ENCODE data around the gene LTV1. TPM values are rescaled to one million over a fixed set of nuclear protein-coding genes. Genes with fewer than 3 reads are reported as not detected.

LTV1 gene
- total RNA-seq, 6 donors from 2014 or later = 18.7 to 29.3 (median 21.5) TPM

DNA sequence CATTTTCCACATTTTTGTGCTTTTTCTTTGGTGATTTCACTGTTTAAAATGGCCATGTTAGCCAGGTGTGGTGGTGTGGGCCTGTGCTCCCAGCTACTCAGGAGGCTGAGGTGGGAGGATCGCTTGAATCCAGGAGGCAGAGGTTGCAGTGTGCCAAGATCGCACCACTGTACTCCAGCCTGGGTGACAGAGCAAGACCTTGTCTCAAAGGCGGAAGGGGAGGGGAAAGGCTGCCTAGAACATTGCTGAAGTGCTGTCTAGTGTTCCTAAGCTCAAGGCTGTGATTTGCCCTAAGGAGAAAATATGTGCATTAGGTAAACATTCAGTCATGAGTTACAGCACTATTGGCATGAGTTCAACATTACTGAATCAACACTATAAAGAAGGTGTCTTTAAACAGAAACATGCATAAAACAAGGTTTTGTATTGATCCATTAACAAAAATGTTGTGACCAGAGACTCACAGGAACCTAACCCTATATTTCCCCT lies 35.2 kb downstream of the LTV1 start:
- DNase-seq (no peak), ATAC-seq (ENCODE audit: low FRiP score in 2 of 2) (no peak)
- Histone ChIP-seq H3K27me3 (no peaks in the 10 kb centered on the region), H3K36me3 (no peaks in the 10 kb centered on the region), H3K4me3 (no peak overlapping the region), H3K9me3 (peaks cover 0 to 7% (median 0%) of the 10 kb centered on the region in 4 donors), H3K4me1 (no peaks in the 10 kb centered on the region), H3K27ac (no peak overlapping the region)
- TF ChIP-seq POLR2AphosphoS5 (IDR thresholded peaks at IDR 0.05) = no peak
- TF ChIP-seq EP300 (IDR thresholded peaks at IDR 0.05) = no peak
- 77 to 81% methylated on average over 3 of the region's 3 CpGs for WGBS, 2 donors

DNA sequence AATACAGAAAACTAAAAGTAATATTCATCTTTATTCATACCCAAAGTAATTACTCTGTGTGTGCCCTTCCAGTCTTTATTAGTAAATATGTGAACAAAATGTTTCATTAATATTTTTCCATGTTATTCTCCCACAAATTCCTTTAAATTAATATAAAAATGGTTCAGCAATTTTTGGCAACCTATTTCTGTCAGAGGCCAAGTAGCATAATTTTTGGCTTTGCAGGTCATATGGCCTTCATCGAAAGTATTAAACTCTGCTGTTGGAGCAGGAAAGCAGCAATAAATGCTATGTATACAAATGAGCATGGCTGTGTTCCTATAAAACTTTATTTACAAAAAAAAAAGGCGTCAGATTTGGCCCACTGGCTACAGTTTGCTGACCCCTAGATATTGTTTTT lies 37.3 kb downstream of the LTV1 start:
- no peak for DNase-seq
- Histone ChIP-seq H3K4me1 (no peaks in the 10 kb centered on the region), H3K27ac (no peak overlapping the region), H3K4me3 (no peak overlapping the region), H3K9me3 (peaks cover 0 to 1% (median 0%) of the 10 kb centered on the region in 4 donors), H3K27me3 (no peaks in the 10 kb centered on the region), H3K36me3 (no peaks in the 10 kb centered on the region)
- ATAC-seq (ENCODE audit: low FRiP score in 2 of 2) = no peak
- no peak for TF ChIP-seq POLR2A (IDR thresholded peaks at IDR 0.05)
- no peak for TF ChIP-seq EP300 (IDR thresholded peaks at IDR 0.05)
- TF ChIP-seq, protein P1, sequence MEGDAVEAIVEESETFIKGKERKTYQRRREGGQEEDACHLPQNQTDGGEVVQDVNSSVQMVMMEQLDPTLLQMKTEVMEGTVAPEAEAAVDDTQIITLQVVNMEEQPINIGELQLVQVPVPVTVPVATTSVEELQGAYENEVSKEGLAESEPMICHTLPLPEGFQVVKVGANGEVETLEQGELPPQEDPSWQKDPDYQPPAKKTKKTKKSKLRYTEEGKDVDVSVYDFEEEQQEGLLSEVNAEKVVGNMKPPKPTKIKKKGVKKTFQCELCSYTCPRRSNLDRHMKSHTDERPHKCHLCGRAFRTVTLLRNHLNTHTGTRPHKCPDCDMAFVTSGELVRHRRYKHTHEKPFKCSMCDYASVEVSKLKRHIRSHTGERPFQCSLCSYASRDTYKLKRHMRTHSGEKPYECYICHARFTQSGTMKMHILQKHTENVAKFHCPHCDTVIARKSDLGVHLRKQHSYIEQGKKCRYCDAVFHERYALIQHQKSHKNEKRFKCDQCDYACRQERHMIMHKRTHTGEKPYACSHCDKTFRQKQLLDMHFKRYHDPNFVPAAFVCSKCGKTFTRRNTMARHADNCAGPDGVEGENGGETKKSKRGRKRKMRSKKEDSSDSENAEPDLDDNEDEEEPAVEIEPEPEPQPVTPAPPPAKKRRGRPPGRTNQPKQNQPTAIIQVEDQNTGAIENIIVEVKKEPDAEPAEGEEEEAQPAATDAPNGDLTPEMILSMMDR (IDR thresholded peaks at IDR 0.05) = no peak
- TF ChIP-seq POLR2AphosphoS5 (IDR thresholded peaks at IDR 0.05) = no peak
- WGBS, 2 donors = 89 to 95% methylated on average over 2 of the region's 2 CpGs

DNA sequence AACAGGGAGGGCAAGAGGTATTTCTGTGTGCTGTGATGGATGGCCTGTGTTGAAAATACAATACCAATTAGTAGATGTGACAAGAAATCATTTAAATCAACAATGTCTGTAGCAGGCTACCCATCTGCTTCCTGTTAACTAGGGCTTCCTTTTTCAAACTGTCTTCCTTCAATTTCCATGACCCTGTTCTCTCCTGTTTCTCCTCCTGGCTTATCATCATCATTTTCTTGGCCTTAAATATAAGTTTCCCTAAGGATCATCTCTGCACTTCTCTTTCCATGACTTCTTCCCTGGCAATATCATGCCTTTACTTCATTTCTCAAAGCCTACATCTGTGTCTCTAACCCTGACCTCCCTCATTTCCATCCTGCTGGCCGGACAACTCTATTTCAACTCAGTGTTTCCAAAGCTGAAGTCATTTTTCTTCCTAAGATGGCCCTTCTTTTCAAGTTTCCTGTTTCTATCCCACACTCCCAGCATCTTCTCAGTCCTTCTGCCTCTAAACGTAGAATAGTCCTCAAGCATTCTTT lies 39.3 kb downstream of the LTV1 start:
- Histone ChIP-seq H3K36me3 (no peaks in the 10 kb centered on the region), H3K4me3 (no peak overlapping the region), H3K9me3 (no peaks in the 10 kb centered on the region), H3K4me1 (no peaks in the 10 kb centered on the region), H3K27me3 (no peaks in the 10 kb centered on the region), H3K27ac (no peak overlapping the region)
- WGBS, 2 donors = 67 to 75% methylated on average over 2 of the region's 2 CpGs
- ATAC-seq (ENCODE audit: low FRiP score in 2 of 2) = peak in 1 of 2 donors; percentile 31
- DNase-seq = no peak
- TF ChIP-seq POLR2AphosphoS5 (IDR thresholded peaks at IDR 0.05) (no peak), POLR2A (IDR thresholded peaks at IDR 0.05) (no peak)

DNA sequence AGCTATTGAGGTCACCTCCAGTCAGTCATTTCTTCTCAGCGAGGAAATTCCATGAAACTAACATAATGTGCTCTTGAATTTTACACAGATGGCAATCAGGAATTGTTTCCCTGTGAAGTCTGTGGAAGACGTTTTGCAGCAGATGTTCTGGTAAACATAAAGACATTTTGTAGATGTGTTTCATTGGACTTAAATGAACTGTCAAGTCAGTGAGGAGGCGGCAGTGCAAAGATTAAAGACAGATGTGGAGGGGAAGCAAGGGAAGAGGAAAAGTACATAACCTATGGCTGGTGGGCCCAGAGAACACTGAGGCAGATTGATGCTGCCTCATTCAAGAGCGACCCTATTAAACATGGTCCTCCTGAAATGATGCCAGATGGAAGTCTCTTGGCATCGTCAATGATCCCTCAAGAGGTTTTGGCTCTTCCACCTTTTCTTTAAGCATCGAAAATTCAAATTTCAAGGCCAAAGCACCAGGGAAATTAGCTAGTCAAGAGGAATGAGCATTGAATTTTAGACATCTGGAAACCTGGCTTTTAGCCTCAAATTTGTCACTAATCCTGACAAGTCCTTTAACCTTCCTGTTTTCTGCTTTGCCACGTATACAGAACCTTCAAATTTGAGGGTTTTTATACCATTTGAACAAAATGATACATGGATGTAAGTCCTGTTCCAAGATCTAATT lies 41.2 kb downstream of the LTV1 start:
- Histone ChIP-seq H3K9me3 (no peaks in the 10 kb centered on the region), H3K36me3 (no peaks in the 10 kb centered on the region), H3K4me1 (no peaks in the 10 kb centered on the region), H3K27me3 (no peaks in the 10 kb centered on the region), H3K4me3 (no peak overlapping the region), H3K27ac (no peak overlapping the region)
- no peak for DNase-seq
- 71 to 80% methylated on average over 7 of the region's 7 CpGs for WGBS, 2 donors
- TF ChIP-seq EP300 (IDR thresholded peaks at IDR 0.05) = no peak
- ATAC-seq (ENCODE audit: low FRiP score in 2 of 2) = no peak

DNA sequence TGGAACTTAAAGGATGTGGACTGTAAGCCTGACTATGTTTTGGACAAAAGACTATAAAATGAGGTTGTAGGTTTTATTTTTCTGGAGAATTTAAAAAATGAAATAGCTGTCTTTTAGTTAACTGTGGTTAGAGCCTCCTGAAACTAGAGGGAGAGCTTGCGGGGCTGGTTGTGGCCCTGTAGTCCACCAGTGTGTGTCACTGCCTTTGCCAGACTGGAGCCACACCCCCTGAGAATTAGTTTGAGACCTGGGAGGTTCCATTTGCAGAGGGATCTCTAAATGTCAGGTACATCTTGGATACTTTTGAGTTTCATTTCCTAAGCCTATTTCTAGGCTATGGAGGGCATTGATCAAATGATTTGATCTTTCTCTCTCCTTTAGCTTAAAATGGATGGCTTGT lies 42.0 kb downstream of the LTV1 start:
- ATAC-seq (ENCODE audit: low FRiP score in 2 of 2) (no peak), DNase-seq (no peak)
- Histone ChIP-seq H3K27me3 (no peaks in the 10 kb centered on the region), H3K4me3 (no peak overlapping the region), H3K4me1 (no peaks in the 10 kb centered on the region), H3K9me3 (no peaks in the 10 kb centered on the region), H3K36me3 (no peaks in the 10 kb centered on the region), H3K27ac (no peak overlapping the region)
- TF ChIP-seq POLR2A (IDR thresholded peaks at IDR 0.05) = no peak
- no peak for TF ChIP-seq EP300 (IDR thresholded peaks at IDR 0.05)
- TF ChIP-seq, protein P1 (IDR thresholded peaks at IDR 0.05) = no peak
- no peak for TF ChIP-seq POLR2AphosphoS5 (IDR thresholded peaks at IDR 0.05)
- WGBS, 2 donors = 96 to 100% methylated on average over 1 of the region's 1 CpG

DNA sequence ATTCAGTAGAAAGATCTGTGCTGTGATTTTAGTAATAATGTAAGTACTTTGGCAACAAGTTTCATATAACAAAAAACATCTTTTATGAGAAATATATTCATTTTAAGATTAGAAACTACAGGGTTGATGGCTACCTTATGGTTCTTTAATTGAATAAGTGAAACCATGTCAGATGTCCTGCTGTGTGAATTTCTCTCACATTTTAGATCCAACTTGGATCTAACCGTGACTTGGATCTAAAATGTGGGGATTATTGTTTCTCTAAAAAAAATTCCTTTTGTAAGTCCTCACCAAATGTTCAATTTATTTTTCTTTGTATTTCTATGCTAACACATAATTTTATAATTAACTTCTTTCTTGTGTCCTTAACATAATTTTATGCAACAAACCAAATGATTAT lies 51.5 kb downstream of the LTV1 start:
- no peaks in the 10 kb centered on the region for H3K4me1 ChIP-seq
- H3K4me3 ChIP-seq = no peak overlapping the region
- no peaks in the 10 kb centered on the region for H3K36me3 ChIP-seq
- DNase-seq (no peak), ATAC-seq (ENCODE audit: low FRiP score in 2 of 2) (no peak)
- no peaks in the 10 kb centered on the region for H3K27me3 ChIP-seq
- no peak for TF ChIP-seq POLR2A (IDR thresholded peaks at IDR 0.05)
- no peak for TF ChIP-seq POLR2AphosphoS5 (IDR thresholded peaks at IDR 0.05)
- TF ChIP-seq, protein P1 (IDR thresholded peaks at IDR 0.05) = no peak
- no peak for TF ChIP-seq EP300 (IDR thresholded peaks at IDR 0.05)
- WGBS, 2 donors = 87 to 100% methylated on average over 1 of the region's 1 CpG
- H3K9me3 ChIP-seq = no peaks in the 10 kb centered on the region
- no peak overlapping the region for H3K27ac ChIP-seq

All from upper lobe of left lung (tissue), 6 donors.